K562 treated with DMSO at 1 percent for 4 hours (cell line): ENCODE results near the gene ZKSCAN2. TPM values are rescaled to one million over a fixed set of nuclear protein-coding genes. Genes with fewer than 3 reads are reported as not detected.

Source experiments
- total RNA-seq: library from RNA; unstranded; fragments of 300-600 nt; gene quantifications from 2 replicates; pipeline ENCODE4 v1.2.3, GENCODE V29; 2022; ENCODE audit not compliant: insufficient read depth

The ZKSCAN2 gene
- total RNA-seq, result 4.1 TPM in 2 replicates

GRCh38 chr16:25257470-25257955 is at the start of gene ZKSCAN2:
Gene ZKSCAN2 (minus strand): TSS chr16:25257845. CDS start chr16:25257127, 718 bp downstream.

Other genes with a start within 250 kb of the ZKSCAN2 start
- 22.4 and 27.4 TPM in 2 replicates for gene ARHGAP17, start 242.5 kb downstream of the ZKSCAN2 start, total RNA-seq
- 45.1 and 58.9 TPM in 2 replicates for gene LCMT1, start 146.1 kb downstream of the ZKSCAN2 start, total RNA-seq
- gene AQP8, start 40.9 kb downstream of the ZKSCAN2 start, total RNA-seq, result not detected in 2 replicates